ENCODE data around the gene COL1A2. TPM values are rescaled to one million over a fixed set of nuclear protein-coding genes. Genes with fewer than 3 reads are reported as not detected.

Gene COL1A2
- total RNA-seq, 3 donors from 2014 or later = 1.4 to 1.9 (median 1.6) TPM

Other genes with a start within 250 kb of the COL1A2 start
- 10 to 100 TPM; 15.0 to 16.6 (median 15.0) TPM for gene CASD1, start 114.9 kb downstream of the COL1A2 start, total RNA-seq

Measured in activated T-cell treated with anti-CD3 and anti-CD28 coated beads, Interleukin-2, amount 50 U/mL, for 4 hours (primary cell).